Measurements from ENCODE around the gene GRK2. TPM values are rescaled to one million over a fixed set of nuclear protein-coding genes. Genes with fewer than 3 reads are reported as not detected.

Gene GRK2
- total RNA-seq, 1 experiment from 2014 or later: 56.3 TPM

DNA sequence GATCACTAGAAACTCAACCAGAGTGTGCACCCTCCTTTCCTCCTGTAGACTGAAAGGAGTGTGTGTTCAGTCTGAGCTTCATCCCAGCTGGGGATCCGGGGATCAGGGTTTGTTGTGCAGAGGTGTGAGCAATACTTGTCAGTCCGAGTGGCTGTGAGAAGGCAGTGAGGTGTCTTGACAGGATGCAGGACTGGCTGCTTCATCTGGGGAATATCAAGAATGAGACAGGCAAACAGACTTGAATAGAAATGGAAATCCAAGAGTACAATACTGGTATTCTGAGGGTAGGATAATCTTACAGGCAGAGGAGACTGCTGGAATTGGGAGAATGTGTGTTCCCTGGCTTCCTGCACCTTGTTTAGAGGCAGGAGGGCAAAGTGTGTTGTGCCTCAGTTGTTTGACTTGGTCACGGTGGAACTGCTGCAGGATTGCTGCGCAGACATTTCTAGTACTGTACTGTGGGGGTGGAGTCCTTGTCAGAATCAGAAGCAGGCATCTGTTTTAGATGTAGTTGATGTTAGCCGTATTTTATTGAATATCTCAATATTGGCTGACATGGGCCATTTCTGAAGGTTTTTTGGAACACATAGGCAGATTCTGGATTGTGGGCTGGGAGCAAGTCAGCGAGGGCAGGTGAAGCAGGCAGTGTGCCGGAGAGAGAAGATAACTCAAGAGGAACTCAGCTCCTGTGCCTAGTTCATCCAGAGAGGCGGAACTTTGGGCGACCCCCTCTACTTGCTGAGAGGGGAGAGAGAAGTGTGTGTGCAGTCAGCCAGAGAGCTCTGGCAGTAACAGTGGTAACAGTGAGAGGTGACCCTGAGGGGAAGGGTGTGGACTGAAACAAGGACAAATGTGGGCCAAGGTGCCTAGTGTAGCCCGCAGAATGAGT, 27.1 kb upstream of the GRK2 start:
- Histone ChIP-seq H3K56ac (ENCODE audit: insufficient read length, low read depth, low read length) (no peak overlapping the region), H2BK5ac (ENCODE audit: insufficient read length, low read length) (no peak overlapping the region), H3K14ac (ENCODE audit: insufficient read depth, low read length) (peak overlapping the region; percentile 38), H4K91ac (ENCODE audit: insufficient read length, low read depth, low read length) (no peak overlapping the region), H3K27me3 (ENCODE audit: insufficient read depth, low read length) (no peaks in the 10 kb centered on the region), H3K23me2 (ENCODE audit: insufficient read length, low read depth, low read length, poor library complexity, severe bottlenecking) (peaks cover 19% of the 10 kb centered on the region), H3K4ac (ENCODE audit: low read depth, low read length) (no peak overlapping the region), H3T11ph (ENCODE audit: low read length) (no peak overlapping the region), H2BK20ac (ENCODE audit: low read depth, low read length, poor library complexity, severe bottlenecking) (no peak overlapping the region), H3K18ac (ENCODE audit: insufficient read length, low read depth, low read length) (no peak overlapping the region), H4K20me1 (ENCODE audit: control insufficient read depth, insufficient read depth, insufficient read length) (no peaks in the 10 kb centered on the region), H3K79me2 (ENCODE audit: insufficient read depth, low read length) (peaks cover 21% of the 10 kb centered on the region; the same call in 1 of the 2 replicates), H3K9me3 (ENCODE audit: control insufficient read depth, low read depth, low read length) (no peaks in the 10 kb centered on the region), H3K9ac (ENCODE audit: extremely low read depth, insufficient read length, low read length) (no peak overlapping the region), H2AFZ (ENCODE audit: low read length) (no peak overlapping the region), H2BK120ac (ENCODE audit: low read depth, low read length, poor library complexity, severe bottlenecking) (no peak overlapping the region), H2BK15ac (ENCODE audit: low read depth, low read length) (no peak overlapping the region), H4K8ac (replicated peaks; ENCODE audit: insufficient read length, low read depth, low read length) (no peak overlapping the region), H2AK5ac (ENCODE audit: insufficient read length, low read length) (no peak overlapping the region), H4K5ac (ENCODE audit: insufficient read length, low read depth, low read length) (no peak overlapping the region), H3K23ac (ENCODE audit: insufficient read length, low read depth, low read length) (no peak overlapping the region), H3K4me1 (ENCODE audit: insufficient read depth, low read length) (peaks cover 5% of the 10 kb centered on the region; the same call in 1 of the 2 replicates), H3K4me2 (ENCODE audit: insufficient read depth, insufficient read length, low read length) (peak overlapping the region; percentile 98), H3K27ac (ENCODE audit: insufficient read length, low read depth, low read length) (peak overlapping the region; percentile 24), H2BK12ac (ENCODE audit: insufficient read length, low read depth, low read length) (no peak overlapping the region), H3K79me1 (ENCODE audit: insufficient read depth, low read depth, low read length, poor library complexity, severe bottlenecking) (peaks cover 6% of the 10 kb centered on the region)
- no CpG with 5 or more reads among the region's 10 CpGs for WGBS (ENCODE audit: extremely low coverage, insufficient read length, low lambda C conversion rate)
- no peaks in the 10 kb centered on the region for H3K9me3 Mint-ChIP-seq
- TF ChIP-seq, protein P1, sequence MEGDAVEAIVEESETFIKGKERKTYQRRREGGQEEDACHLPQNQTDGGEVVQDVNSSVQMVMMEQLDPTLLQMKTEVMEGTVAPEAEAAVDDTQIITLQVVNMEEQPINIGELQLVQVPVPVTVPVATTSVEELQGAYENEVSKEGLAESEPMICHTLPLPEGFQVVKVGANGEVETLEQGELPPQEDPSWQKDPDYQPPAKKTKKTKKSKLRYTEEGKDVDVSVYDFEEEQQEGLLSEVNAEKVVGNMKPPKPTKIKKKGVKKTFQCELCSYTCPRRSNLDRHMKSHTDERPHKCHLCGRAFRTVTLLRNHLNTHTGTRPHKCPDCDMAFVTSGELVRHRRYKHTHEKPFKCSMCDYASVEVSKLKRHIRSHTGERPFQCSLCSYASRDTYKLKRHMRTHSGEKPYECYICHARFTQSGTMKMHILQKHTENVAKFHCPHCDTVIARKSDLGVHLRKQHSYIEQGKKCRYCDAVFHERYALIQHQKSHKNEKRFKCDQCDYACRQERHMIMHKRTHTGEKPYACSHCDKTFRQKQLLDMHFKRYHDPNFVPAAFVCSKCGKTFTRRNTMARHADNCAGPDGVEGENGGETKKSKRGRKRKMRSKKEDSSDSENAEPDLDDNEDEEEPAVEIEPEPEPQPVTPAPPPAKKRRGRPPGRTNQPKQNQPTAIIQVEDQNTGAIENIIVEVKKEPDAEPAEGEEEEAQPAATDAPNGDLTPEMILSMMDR (conservative IDR thresholded peaks at IDR 0.05): no peak
- peaks cover 36 to 37% of the 10 kb centered on the region in 2 experiments for H3K4me1 Mint-ChIP-seq
- H3K4me3 Mint-ChIP-seq: peak overlapping the region; percentile 97 to 99
- no peak for DNase-seq
- H3K27me3 Mint-ChIP-seq (ENCODE audit: low read depth): no peaks in the 10 kb centered on the region
- H3K36me3 Mint-ChIP-seq (ENCODE audit: insufficient read depth in 1 of 3, low read depth in 3 of 3): peaks cover 20 to 45% (median 27%) of the 10 kb centered on the region in 3 experiments
- H3K27ac Mint-ChIP-seq: peak overlapping the region; percentile 92 to 99 (median 97)

All from H9 (cell line).